ENCODE measurements around the gene BST1. TPM values are rescaled to one million over a fixed set of nuclear protein-coding genes. Genes with fewer than 3 reads are reported as not detected.

The BST1 gene
- total and polyA plus RNA-seq, 4 donors = 4.6 to 18.5 (median 11.5) TPM

GRCh38 chr4:15740764-15741404 lies 38.0 kb downstream of the BST1 start:
- no peaks in the 10 kb centered on the region for H3K27me3 ChIP-seq (ENCODE audit: control insufficient read depth in 1 of 2, insufficient read depth in 2 of 2, low read length in 1 of 2)
- H3K36me3 ChIP-seq (ENCODE audit: control insufficient read depth in 1 of 2, insufficient read depth in 2 of 2, low read length in 1 of 2) = no peaks in the 10 kb centered on the region
- WGBS, 2 donors = 86 to 90% methylated on average over 11 of the region's 11 CpGs
- intact Hi-C loops (cut with DNase I) = loop anchor here in 1 of 2 donors (10.0 kb wide), 1 partner anchor 214 kb away; no protein-coding TSS in a partner anchor
- no peak overlapping the region for H3K4me3 ChIP-seq (ENCODE audit: low read length in 2 of 2)
- H3K9me3 ChIP-seq (ENCODE audit: control insufficient read depth, low read length) = no peaks in the 10 kb centered on the region
- H3K4me1 ChIP-seq (ENCODE audit: control insufficient read depth in 1 of 2, insufficient read depth in 2 of 2, low read length in 2 of 2) = no peaks in the 10 kb centered on the region
- ATAC-seq (ENCODE audit: low FRiP score) (no peak), DNase-seq (no peak)
- no peak overlapping the region for H3K27ac ChIP-seq (ENCODE audit: low read depth in 1 of 2, low read length in 2 of 2)

- H3K4me3 ChIP-seq (ENCODE audit: low read length in 2 of 2) = no peak overlapping the region
- ATAC-seq (ENCODE audit: low FRiP score) (no peak), DNase-seq (no peak)
- H3K27me3 ChIP-seq (ENCODE audit: control insufficient read depth in 1 of 2, insufficient read depth in 2 of 2, low read length in 1 of 2) = no peaks in the 10 kb centered on the region
- H3K36me3 ChIP-seq (ENCODE audit: control insufficient read depth in 1 of 2, insufficient read depth in 2 of 2, low read length in 1 of 2) = no peaks in the 10 kb centered on the region
- intact Hi-C loops (cut with DNase I) = loop anchor here in 1 of 2 donors (10.0 kb wide), 1 partner anchor 213 kb away; no protein-coding TSS in a partner anchor
- WGBS, 2 donors = 18 to 22% methylated on average over 1 of the region's 1 CpG
- peaks cover 1% of the 10 kb centered on the region for H3K9me3 ChIP-seq (ENCODE audit: control insufficient read depth, low read length)
- H3K27ac ChIP-seq (ENCODE audit: low read depth in 1 of 2, low read length in 2 of 2) = no peak overlapping the region
- no peaks in the 10 kb centered on the region for H3K4me1 ChIP-seq (ENCODE audit: control insufficient read depth in 1 of 2, insufficient read depth in 2 of 2, low read length in 2 of 2)
Observed at GRCh38 chr4:15742083-15742582, 39.3 kb downstream of the BST1 start.

- no peaks in the 10 kb centered on the region for H3K27me3 ChIP-seq (ENCODE audit: control insufficient read depth in 1 of 2, insufficient read depth in 2 of 2, low read length in 1 of 2)
- H3K4me3 ChIP-seq (ENCODE audit: low read length in 2 of 2) = no peak overlapping the region
- 20 to 38% methylated on average over 1 of the region's 1 CpG for WGBS, 2 donors
- ATAC-seq (ENCODE audit: low FRiP score) (no peak), DNase-seq (no peak)
- no peaks in the 10 kb centered on the region for H3K36me3 ChIP-seq (ENCODE audit: control insufficient read depth in 1 of 2, insufficient read depth in 2 of 2, low read length in 1 of 2)
- no peak overlapping the region for H3K27ac ChIP-seq (ENCODE audit: low read depth in 1 of 2, low read length in 2 of 2)
- H3K9me3 ChIP-seq (ENCODE audit: control insufficient read depth, low read length) = peaks cover 1% of the 10 kb centered on the region
- intact Hi-C loops (cut with DNase I) = loop anchor here in 1 of 2 donors (10.0 kb wide), 1 partner anchor 212 kb away; no protein-coding TSS in a partner anchor
- H3K4me1 ChIP-seq (ENCODE audit: control insufficient read depth in 1 of 2, insufficient read depth in 2 of 2, low read length in 2 of 2) = no peaks in the 10 kb centered on the region
Observed at GRCh38 chr4:15742637-15743036, 39.8 kb downstream of the BST1 start.

- intact Hi-C loops (cut with DNase I) = loop anchor here in 1 of 2 donors (10.0 kb wide), 1 partner anchor 211 kb away; no protein-coding TSS in a partner anchor
- ATAC-seq (ENCODE audit: low FRiP score) = no peak
- WGBS, 2 donors = 28 to 38% methylated on average over 5 of the region's 5 CpGs
Observed at GRCh38 chr4:15744016-15744545, 41.2 kb downstream of the BST1 start.

GRCh38 chr4:15746110-15746509 lies 43.2 kb downstream of the BST1 start:
- ATAC-seq (ENCODE audit: low FRiP score) (no peak), DNase-seq (no peak)
- H3K4me3 ChIP-seq (ENCODE audit: low read length in 2 of 2) = no peak overlapping the region
- no peaks in the 10 kb centered on the region for H3K4me1 ChIP-seq (ENCODE audit: control insufficient read depth in 1 of 2, insufficient read depth in 2 of 2, low read length in 2 of 2)
- intact Hi-C loops (cut with DNase I) = loop anchor here in 1 of 2 donors (10.0 kb wide), 1 partner anchor 209 kb away; no protein-coding TSS in a partner anchor
- no peaks in the 10 kb centered on the region for H3K36me3 ChIP-seq (ENCODE audit: control insufficient read depth in 1 of 2, insufficient read depth in 2 of 2, low read length in 1 of 2)
- WGBS, 2 donors = 99 to 100% methylated on average over 1 of the region's 1 CpG
- no peak overlapping the region for H3K27ac ChIP-seq (ENCODE audit: low read depth in 1 of 2, low read length in 2 of 2)
- peaks cover 1% of the 10 kb centered on the region for H3K9me3 ChIP-seq (ENCODE audit: control insufficient read depth, low read length)
- H3K27me3 ChIP-seq (ENCODE audit: control insufficient read depth in 1 of 2, insufficient read depth in 2 of 2, low read length in 1 of 2) = no peaks in the 10 kb centered on the region

More at GRCh38 chr4:15744016-15744545, 41.2 kb downstream of the BST1 start:
- peaks cover 1% of the 10 kb centered on the region for H3K9me3 ChIP-seq (ENCODE audit: control insufficient read depth, low read length)
- H3K27me3 ChIP-seq (ENCODE audit: control insufficient read depth in 1 of 2, insufficient read depth in 2 of 2, low read length in 1 of 2) = no peaks in the 10 kb centered on the region
- H3K36me3 ChIP-seq (ENCODE audit: control insufficient read depth in 1 of 2, insufficient read depth in 2 of 2, low read length in 1 of 2) = no peaks in the 10 kb centered on the region
- H3K27ac ChIP-seq (ENCODE audit: low read depth in 1 of 2, low read length in 2 of 2) = no peak overlapping the region
- H3K4me1 ChIP-seq (ENCODE audit: control insufficient read depth in 1 of 2, insufficient read depth in 2 of 2, low read length in 2 of 2) = no peaks in the 10 kb centered on the region
- no peak for DNase-seq
- H3K4me3 ChIP-seq (ENCODE audit: low read length in 2 of 2) = no peak overlapping the region

- 70 to 77% methylated on average over 6 of the region's 6 CpGs for WGBS, 2 donors
- intact Hi-C loops (cut with DNase I) = loop anchor here in 1 of 2 donors (10.0 kb wide), 1 partner anchor 206 kb away; no protein-coding TSS in a partner anchor
- no peak overlapping the region for H3K27ac ChIP-seq (ENCODE audit: low read depth in 1 of 2, low read length in 2 of 2)
Observed at GRCh38 chr4:15749001-15749400, 46.1 kb downstream of the BST1 start.

GRCh38 chr4:15751153-15751552 lies 48.3 kb downstream of the BST1 start:
- no peak overlapping the region for H3K27ac ChIP-seq (ENCODE audit: low read depth in 1 of 2, low read length in 2 of 2)
- no peaks in the 10 kb centered on the region for H3K27me3 ChIP-seq (ENCODE audit: control insufficient read depth in 1 of 2, insufficient read depth in 2 of 2, low read length in 1 of 2)
- no peaks in the 10 kb centered on the region for H3K4me1 ChIP-seq (ENCODE audit: control insufficient read depth in 1 of 2, insufficient read depth in 2 of 2, low read length in 2 of 2)
- no peaks in the 10 kb centered on the region for H3K36me3 ChIP-seq (ENCODE audit: control insufficient read depth in 1 of 2, insufficient read depth in 2 of 2, low read length in 1 of 2)
- DNase-seq (no peak), ATAC-seq (ENCODE audit: low FRiP score) (no peak)
- H3K4me3 ChIP-seq (ENCODE audit: low read length in 2 of 2) = no peak overlapping the region
- WGBS, 2 donors = 94 to 97% methylated on average over 2 of the region's 2 CpGs
- intact Hi-C loops (cut with DNase I) = no loop called here
- peaks cover 1% of the 10 kb centered on the region for H3K9me3 ChIP-seq (ENCODE audit: control insufficient read depth, low read length)

More at GRCh38 chr4:15749001-15749400, 46.1 kb downstream of the BST1 start:
- DNase-seq (no peak), ATAC-seq (ENCODE audit: low FRiP score) (no peak)
- Histone ChIP-seq H3K27me3 (ENCODE audit: control insufficient read depth in 1 of 2, insufficient read depth in 2 of 2, low read length in 1 of 2) (no peaks in the 10 kb centered on the region), H3K36me3 (ENCODE audit: control insufficient read depth in 1 of 2, insufficient read depth in 2 of 2, low read length in 1 of 2) (no peaks in the 10 kb centered on the region), H3K4me3 (ENCODE audit: low read length in 2 of 2) (no peak overlapping the region), H3K4me1 (ENCODE audit: control insufficient read depth in 1 of 2, insufficient read depth in 2 of 2, low read length in 2 of 2) (no peaks in the 10 kb centered on the region), H3K9me3 (ENCODE audit: control insufficient read depth, low read length) (peaks cover 1% of the 10 kb centered on the region)

- Histone ChIP-seq H3K4me3 (ENCODE audit: low read length in 2 of 2) (no peak overlapping the region), H3K4me1 (ENCODE audit: control insufficient read depth in 1 of 2, insufficient read depth in 2 of 2, low read length in 2 of 2) (no peaks in the 10 kb centered on the region), H3K27ac (ENCODE audit: low read depth in 1 of 2, low read length in 2 of 2) (no peak overlapping the region), H3K36me3 (ENCODE audit: control insufficient read depth in 1 of 2, insufficient read depth in 2 of 2, low read length in 1 of 2) (no peaks in the 10 kb centered on the region), H3K9me3 (ENCODE audit: control insufficient read depth, low read length) (no peaks in the 10 kb centered on the region), H3K27me3 (ENCODE audit: control insufficient read depth in 1 of 2, insufficient read depth in 2 of 2, low read length in 1 of 2) (no peaks in the 10 kb centered on the region)
- ATAC-seq (ENCODE audit: low FRiP score) (no peak), DNase-seq (no peak)
- intact Hi-C loops (cut with DNase I) = no loop called here
- WGBS, 2 donors = 90 to 93% methylated on average over 6 of the region's 6 CpGs
Observed at GRCh38 chr4:15753081-15753480, 50.2 kb downstream of the BST1 start.
